HepG2 (cell line): ENCODE data around the gene MPV17L2. TPM values are rescaled to one million over a fixed set of nuclear protein-coding genes. Genes with fewer than 3 reads are reported as not detected.
A peak's percentile ranks its signal among the peaks of the same experiment; 100 is the strongest.

Experiments used
- AKAP8 ChIP-seq: sonication (generic); formaldehyde crosslinking; IDR thresholded peaks from 2 replicates; pipeline ENCODE4 v1.5.1; 2020; ENCODE audit warnings: mild to moderate bottlenecking, missing genetic modification reagents
- ARNTL ChIP-seq: sonication (generic); formaldehyde crosslinking; IDR thresholded peaks from 2 replicates; pipeline ENCODE4 v1.4.0; 2020; ENCODE audit warnings: mild to moderate bottlenecking, missing genetic modification reagents
- CTCF ChIP-seq: sonication (generic); formaldehyde crosslinking; IDR thresholded peaks from 2 replicates; pipeline ENCODE4 v1.5.0; 2020; ENCODE audit warnings: mild to moderate bottlenecking, missing genetic modification reagents, moderate library complexity
- FIP1L1 ChIP-seq: fragments of 200-400 bp; formaldehyde crosslinking; IDR thresholded peaks from 2 replicates; pipeline ENCODE4 v1.6.1; 2018; ENCODE audit warnings: low read depth, mild to moderate bottlenecking, low read length, moderate library complexity, borderline replicate concordance; ENCODE audit not compliant: insufficient read depth
- GATA4 ChIP-seq: sonication (generic); IDR thresholded peaks from 2 replicates; pipeline ENCODE4 v1.6.1; 2016; ENCODE audit warnings: antibody characterized with exemption, low read depth, borderline replicate concordance
- KLF9 ChIP-seq: IDR thresholded peaks from 2 replicates; pipeline ENCODE4 v1.6.1; 2016; ENCODE audit warnings: low read depth
- MAFK ChIP-seq, 2 experiments: IDR thresholded peaks in 1 of 2; conservative IDR thresholded peaks in 1 of 2; 2 replicates each; pipeline ENCODE4 v1.6.1; 2011; ENCODE audit warnings: improper control_type of control experiment in 2 of 2, low read length in 2 of 2
- NR1H2 ChIP-seq: sonication (generic); formaldehyde crosslinking; IDR thresholded peaks from 2 replicates; pipeline ENCODE4 v1.8.1; 2022; ENCODE audit warnings: low read depth, missing genetic modification reagents, borderline replicate concordance
- ZBTB43 ChIP-seq: sonication (generic); formaldehyde crosslinking; conservative IDR thresholded peaks from 2 replicates; pipeline ENCODE4 v1.4.0; 2020; ENCODE audit warnings: missing genetic modification reagents
- ZEB1 ChIP-seq: IDR thresholded peaks from 2 replicates; pipeline ENCODE4 v1.6.1; 2012; ENCODE audit warnings: mild to moderate bottlenecking, low read depth, inconsistent platforms; ENCODE audit not compliant: insufficient replicate concordance
- ZNF24 ChIP-seq: fragments of 450-650 bp; IDR thresholded peaks from 2 replicates; pipeline ENCODE4 v1.6.1; 2017; ENCODE audit warnings: antibody characterized with exemption, mild to moderate bottlenecking
- ZNF260 ChIP-seq: sonication (generic); formaldehyde crosslinking; IDR thresholded peaks from 2 replicates; pipeline ENCODE4 v1.4.0; 2020; ENCODE audit warnings: missing genetic modification reagents, low read depth, mild to moderate bottlenecking, borderline replicate concordance
- ZNF34 ChIP-seq: sonication (generic); formaldehyde crosslinking; IDR thresholded peaks from 2 replicates; pipeline ENCODE4 v1.4.0; 2020; ENCODE audit warnings: mild to moderate bottlenecking, missing genetic modification reagents, borderline replicate concordance
- ZNF772 ChIP-seq: sonication (generic); formaldehyde crosslinking; IDR thresholded peaks from 2 replicates; pipeline ENCODE4 v1.5.0; 2020; ENCODE audit warnings: mild to moderate bottlenecking, missing genetic modification reagents
- polyA plus RNA-seq, 8 experiments: library from polyadenylated mRNA; depleted of rRNA in 3 of 8; stranded (reverse) in 7 of 8; unstranded in 1 of 8; fragments of >200 nt; fragmentation: Illumina TruSeq in 4 of 8; extraction: Trizol in 4 of 8; gene quantifications; 2 replicates each; pipeline versions ENCODE4 v1.2.1 to v1.2.3, GENCODE V29; 2011 to 2016; ENCODE audit warnings: low read depth in 4 of 8, missing spikeins in 1 of 8, mixed read lengths in 1 of 8; ENCODE audit not compliant: insufficient read depth in 1 of 8
- total RNA-seq, 5 experiments: library from RNA; depleted of rRNA; stranded (reverse); fragments of >200 nt; fragmentation: Illumina TruSeq; extraction: Trizol; gene quantifications; 2 replicates each; pipeline ENCODE4 v1.2.3, GENCODE V29; 2016; ENCODE audit warnings: low read depth in 1 of 5
- TF ChIP-seq, protein P1 (sequence below): sonication (generic); formaldehyde crosslinking; IDR thresholded peaks from 2 replicates; pipeline ENCODE4 v1.5.1; 2020; ENCODE audit warnings: mild to moderate bottlenecking, missing genetic modification reagents, moderate library complexity
- TF ChIP-seq, protein P2 (sequence below): sonication (generic); formaldehyde crosslinking; IDR thresholded peaks from 2 replicates; pipeline ENCODE4 v1.8.1; 2023; ENCODE audit warnings: missing genetic modification reagents, mild to moderate bottlenecking, borderline replicate concordance
- TF ChIP-seq, protein P3 (sequence below): sonication (generic); formaldehyde crosslinking; IDR thresholded peaks from 2 replicates; pipeline ENCODE4 v1.4.0; 2020; ENCODE audit warnings: low read depth, mild to moderate bottlenecking, missing genetic modification reagents
- TF ChIP-seq, protein P4 (sequence below): sonication (generic); formaldehyde crosslinking; IDR thresholded peaks from 2 replicates; pipeline ENCODE4 v1.4.0; 2020; ENCODE audit warnings: missing genetic modification reagents

The MPV17L2 gene
- total and polyA plus RNA-seq, 2 of the 13 experiments (the other 11 are each of a cell fraction or from before 2014, with no cell fraction given), result 13.6 to 16.7 TPM

DNA sequence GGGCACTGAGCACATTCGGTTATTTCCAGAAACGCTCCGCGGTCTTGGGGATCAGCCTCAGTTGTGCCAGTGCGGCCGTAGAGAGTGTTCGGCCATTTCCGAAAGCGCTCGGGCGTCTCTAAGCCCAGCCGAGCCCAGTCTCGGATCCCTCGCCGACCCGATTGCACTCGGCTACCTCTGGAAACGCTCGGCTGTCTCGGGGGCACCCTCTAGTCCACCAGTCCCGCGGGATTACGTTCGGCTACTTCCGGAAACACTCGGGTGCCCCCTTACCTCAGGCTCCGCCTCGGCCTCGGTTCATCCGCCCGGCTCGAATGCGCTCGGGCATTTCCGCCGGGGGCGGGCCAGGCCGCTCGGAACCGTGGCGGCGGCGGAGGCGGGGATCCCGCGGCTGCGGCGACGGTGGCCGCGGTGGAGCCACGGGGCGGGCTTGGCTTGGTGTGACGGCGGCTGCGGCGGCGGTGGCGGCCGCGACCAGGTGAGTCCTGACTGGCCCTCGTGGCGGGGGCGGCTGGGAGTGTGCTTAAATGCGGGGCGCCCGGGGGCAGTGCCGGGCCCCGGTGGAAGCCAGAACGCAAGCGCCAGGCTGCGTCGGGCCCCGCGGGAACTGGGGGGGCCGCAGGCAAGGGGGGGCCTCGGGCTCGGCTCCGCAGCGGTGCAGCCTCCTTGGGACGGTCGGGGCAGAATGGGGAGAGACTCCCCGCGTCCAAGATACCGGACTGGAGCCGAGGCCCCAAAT lies 40.0 kb upstream of the MPV17L2 start, which contains the start of gene PIK3R2 (continued):
- TF ChIP-seq, protein P1, sequence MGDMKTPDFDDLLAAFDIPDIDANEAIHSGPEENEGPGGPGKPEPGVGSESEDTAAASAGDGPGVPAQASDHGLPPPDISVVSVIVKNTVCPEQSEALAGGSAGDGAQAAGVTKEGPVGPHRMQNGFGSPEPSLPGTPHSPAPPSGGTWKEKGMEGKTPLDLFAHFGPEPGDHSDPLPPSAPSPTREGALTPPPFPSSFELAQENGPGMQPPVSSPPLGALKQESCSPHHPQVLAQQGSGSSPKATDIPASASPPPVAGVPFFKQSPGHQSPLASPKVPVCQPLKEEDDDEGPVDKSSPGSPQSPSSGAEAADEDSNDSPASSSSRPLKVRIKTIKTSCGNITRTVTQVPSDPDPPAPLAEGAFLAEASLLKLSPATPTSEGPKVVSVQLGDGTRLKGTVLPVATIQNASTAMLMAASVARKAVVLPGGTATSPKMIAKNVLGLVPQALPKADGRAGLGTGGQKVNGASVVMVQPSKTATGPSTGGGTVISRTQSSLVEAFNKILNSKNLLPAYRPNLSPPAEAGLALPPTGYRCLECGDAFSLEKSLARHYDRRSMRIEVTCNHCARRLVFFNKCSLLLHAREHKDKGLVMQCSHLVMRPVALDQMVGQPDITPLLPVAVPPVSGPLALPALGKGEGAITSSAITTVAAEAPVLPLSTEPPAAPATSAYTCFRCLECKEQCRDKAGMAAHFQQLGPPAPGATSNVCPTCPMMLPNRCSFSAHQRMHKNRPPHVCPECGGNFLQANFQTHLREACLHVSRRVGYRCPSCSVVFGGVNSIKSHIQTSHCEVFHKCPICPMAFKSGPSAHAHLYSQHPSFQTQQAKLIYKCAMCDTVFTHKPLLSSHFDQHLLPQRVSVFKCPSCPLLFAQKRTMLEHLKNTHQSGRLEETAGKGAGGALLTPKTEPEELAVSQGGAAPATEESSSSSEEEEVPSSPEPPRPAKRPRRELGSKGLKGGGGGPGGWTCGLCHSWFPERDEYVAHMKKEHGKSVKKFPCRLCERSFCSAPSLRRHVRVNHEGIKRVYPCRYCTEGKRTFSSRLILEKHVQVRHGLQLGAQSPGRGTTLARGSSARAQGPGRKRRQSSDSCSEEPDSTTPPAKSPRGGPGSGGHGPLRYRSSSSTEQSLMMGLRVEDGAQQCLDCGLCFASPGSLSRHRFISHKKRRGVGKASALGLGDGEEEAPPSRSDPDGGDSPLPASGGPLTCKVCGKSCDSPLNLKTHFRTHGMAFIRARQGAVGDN, result peak; percentile 37
- TF ChIP-seq CTCF (no peak; the same call in 1 of the 2 replicates), KLF9 (CRISPR knock-in tag) (no peak), GATA4 (no peak), ZNF34 (CRISPR knock-in tag) (no peak), ZNF772 (CRISPR knock-in tag) (no peak), FIP1L1 (no peak), ZNF260 (CRISPR knock-in tag) (no peak), ZEB1 (no peak), ARNTL (no peak), AKAP8 (CRISPR knock-in tag) (0 out of 2 replicates have a peak, but pooled peaks have one; percentile 33), NR1H2 (CRISPR knock-in tag) (no peak), MAFK (conservative IDR thresholded peaks at IDR 0.05 in 1 of 2, IDR thresholded peaks at IDR 0.05 in 1 of 2; ENCODE audit: low read length in 2 of 2) (no peak), ZBTB43 (CRISPR knock-in tag) (no peak), ZNF24 (no peak)
- TF ChIP-seq, protein P2, sequence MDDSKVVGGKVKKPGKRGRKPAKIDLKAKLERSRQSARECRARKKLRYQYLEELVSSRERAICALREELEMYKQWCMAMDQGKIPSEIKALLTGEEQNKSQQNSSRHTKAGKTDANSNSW, result no peak
- TF ChIP-seq, protein P3, sequence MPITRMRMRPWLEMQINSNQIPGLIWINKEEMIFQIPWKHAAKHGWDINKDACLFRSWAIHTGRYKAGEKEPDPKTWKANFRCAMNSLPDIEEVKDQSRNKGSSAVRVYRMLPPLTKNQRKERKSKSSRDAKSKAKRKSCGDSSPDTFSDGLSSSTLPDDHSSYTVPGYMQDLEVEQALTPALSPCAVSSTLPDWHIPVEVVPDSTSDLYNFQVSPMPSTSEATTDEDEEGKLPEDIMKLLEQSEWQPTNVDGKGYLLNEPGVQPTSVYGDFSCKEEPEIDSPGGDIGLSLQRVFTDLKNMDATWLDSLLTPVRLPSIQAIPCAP, result no peak
- TF ChIP-seq, protein P4, sequence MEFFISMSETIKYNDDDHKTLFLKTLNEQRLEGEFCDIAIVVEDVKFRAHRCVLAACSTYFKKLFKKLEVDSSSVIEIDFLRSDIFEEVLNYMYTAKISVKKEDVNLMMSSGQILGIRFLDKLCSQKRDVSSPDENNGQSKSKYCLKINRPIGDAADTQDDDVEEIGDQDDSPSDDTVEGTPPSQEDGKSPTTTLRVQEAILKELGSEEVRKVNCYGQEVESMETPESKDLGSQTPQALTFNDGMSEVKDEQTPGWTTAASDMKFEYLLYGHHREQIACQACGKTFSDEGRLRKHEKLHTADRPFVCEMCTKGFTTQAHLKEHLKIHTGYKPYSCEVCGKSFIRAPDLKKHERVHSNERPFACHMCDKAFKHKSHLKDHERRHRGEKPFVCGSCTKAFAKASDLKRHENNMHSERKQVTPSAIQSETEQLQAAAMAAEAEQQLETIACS (CRISPR knock-in tag), result no peak
